GM18502 (cell line): ENCODE results near the gene ITLN1.
"Not testable (repeated sequence)": the region's sequence is repeated elsewhere in the genome, so short reads cannot be mapped to it uniquely, and the experiment has no call there.

Experiments used
- ATAC-seq: cut with Tn5 transposase; IDR thresholded peaks from one replicate; pipeline ENCODE4 v1.9.1; 2021; ENCODE audit warnings: mild to moderate bottlenecking; ENCODE audit not compliant: unreplicated experiment, poor library complexity

The ITLN1 gene

GRCh38 chr1:160885042-160885441, at the start of gene ITLN1:
Gene ITLN1, minus strand, starts transcription at chr1:160885180. Its CDS starts 303 bp downstream, at chr1:160884877.
- ATAC-seq = no peak

DNA sequence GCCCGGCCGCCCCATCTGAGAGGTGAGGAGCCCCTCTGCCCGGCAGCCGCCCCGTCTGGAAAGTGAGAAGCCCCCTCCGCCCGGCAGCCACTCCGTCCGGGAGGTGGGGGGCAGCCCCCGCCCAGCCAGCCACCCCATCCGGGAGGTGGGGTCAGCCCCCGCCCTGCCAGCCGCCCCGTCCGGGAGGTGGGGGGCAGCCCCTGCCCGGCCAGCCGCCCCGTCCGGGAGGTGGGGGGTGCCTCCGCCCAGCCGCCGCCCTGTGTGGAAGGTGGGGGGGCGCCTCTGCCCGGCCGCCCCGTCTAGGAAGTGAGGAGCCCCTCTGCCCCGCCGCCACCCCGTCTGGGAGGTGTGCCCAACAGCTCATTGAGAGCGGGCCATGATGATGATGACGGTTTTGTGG, 48.3 kb upstream of the ITLN1 start:
- not testable (repeated sequence) for ATAC-seq

- ATAC-seq = no peak
Measured at GRCh38 chr1:160925652-160926244, 40.8 kb upstream of the ITLN1 start.

- no peak for ATAC-seq
Measured at GRCh38 chr1:160924791-160925651, 40.0 kb upstream of the ITLN1 start.

GRCh38 chr1:160916666-160917065, 31.7 kb upstream of the ITLN1 start:
- ATAC-seq = no peak

GRCh38 chr1:160913229-160913628, 28.2 kb upstream of the ITLN1 start:
- ATAC-seq = not testable (repeated sequence)

- ATAC-seq = no peak
Measured at GRCh38 chr1:160911925-160912324, 26.9 kb upstream of the ITLN1 start.

DNA sequence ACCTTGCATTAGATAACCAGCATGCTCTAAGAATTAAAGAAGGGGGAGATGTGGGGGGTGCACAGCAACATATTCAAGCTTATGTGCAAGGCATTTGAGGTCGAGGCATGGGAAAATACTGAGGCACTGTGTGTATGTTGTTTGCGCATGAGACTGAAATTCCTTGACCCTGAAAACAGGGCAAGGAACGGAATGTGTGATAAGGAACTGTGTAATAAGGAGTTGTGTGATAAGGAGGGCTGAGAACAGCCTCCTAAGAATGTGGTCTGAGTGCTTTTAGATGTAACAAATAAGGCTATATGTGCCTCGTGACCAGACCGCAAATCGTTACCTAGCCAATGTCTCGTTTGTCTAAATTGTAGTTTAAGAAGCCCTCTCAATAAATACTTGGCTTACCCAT, 26.5 kb upstream of the ITLN1 start:
- no peak for ATAC-seq

- ATAC-seq = no peak
Measured at GRCh38 chr1:160910170-160910750, 25.3 kb upstream of the ITLN1 start.

GRCh38 chr1:160907976-160908375, 23.0 kb upstream of the ITLN1 start:
- ATAC-seq = no peak

GRCh38 chr1:160905617-160905989, 20.6 kb upstream of the ITLN1 start:
- no peak for ATAC-seq

GRCh38 chr1:160904783-160905616, 20.0 kb upstream of the ITLN1 start:
- ATAC-seq = no peak

- ATAC-seq = not testable (repeated sequence)
Measured at GRCh38 chr1:160902251-160902650, 17.3 kb upstream of the ITLN1 start.

GRCh38 chr1:160901768-160902167, 16.8 kb upstream of the ITLN1 start:
- ATAC-seq = no peak

DNA sequence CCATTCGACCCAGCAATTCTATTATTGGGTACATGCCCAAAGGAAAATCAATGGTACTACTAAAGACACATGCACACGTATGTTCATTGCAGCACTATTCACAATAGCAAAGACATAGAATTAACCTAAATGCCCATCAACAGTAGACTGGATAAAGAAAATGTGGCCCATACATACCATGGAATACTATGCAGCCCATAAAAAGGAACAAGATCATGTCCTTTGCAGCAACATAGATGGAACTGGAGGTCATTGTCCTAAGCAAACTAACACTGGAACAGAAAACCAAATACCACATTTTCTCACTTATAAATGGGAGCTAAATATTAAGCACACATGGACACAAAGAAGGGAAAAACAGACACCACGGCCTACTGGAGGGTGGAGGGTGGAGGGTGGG, 15.7 kb upstream of the ITLN1 start:
- not testable (repeated sequence) for ATAC-seq

DNA sequence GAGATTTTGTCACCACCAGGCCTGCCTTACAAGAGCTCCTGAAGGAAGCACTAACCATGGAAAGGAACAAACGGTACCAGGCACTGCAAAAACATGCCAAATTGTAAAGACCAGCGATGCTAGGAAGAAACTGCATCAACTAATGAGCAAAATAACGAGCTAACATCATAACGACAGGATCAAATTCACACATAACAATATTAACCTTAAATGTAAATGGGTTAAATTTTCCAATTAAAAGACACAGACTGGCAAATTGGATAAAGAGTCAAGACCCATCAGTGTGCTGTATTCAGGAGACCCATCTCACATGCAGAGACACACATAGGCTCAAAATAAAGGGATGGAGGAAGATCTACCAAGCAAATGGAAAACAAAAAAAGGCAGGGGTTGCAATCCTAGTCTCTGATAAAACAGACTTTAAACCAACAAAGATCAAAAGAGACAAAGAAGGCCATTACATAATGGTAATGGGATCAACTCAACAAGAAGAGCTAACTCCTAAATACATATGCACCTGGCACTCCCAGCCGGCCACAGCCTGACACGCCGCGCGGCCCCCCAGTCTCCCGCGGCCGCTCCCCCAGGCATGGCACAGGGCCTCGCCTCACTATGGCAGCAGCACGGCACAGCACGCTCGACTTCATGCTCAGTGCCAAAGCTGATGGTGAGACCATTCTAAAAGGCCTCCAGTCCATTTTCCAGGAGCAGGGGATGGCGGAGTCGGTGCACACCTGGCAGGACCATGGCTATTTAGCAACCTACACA, 9.6 kb upstream of the ITLN1 start:
- ATAC-seq = not testable (repeated sequence)

- ATAC-seq = no peak
Measured at GRCh38 chr1:160891474-160891873, 6.5 kb upstream of the ITLN1 start.

GRCh38 chr1:160888926-160889325, 3.9 kb upstream of the ITLN1 start:
- no peak for ATAC-seq

- no peak for ATAC-seq
Measured at GRCh38 chr1:160887071-160887470, 2.1 kb upstream of the ITLN1 start.

GRCh38 chr1:160884579-160884978, 401 bp downstream of the ITLN1 start:
- ATAC-seq = no peak
